ENCODE measurements around the gene SHC2. TPM values are rescaled to one million over a fixed set of nuclear protein-coding genes. Genes with fewer than 3 reads are reported as not detected.

Gene SHC2
- total and polyA plus RNA-seq, 2 donors from 2014 or later, result 10.7 to 24.4 TPM

GRCh38 chr19:465056-465816 lies 4.4 kb upstream of the SHC2 start:
- no peak overlapping the region for H3K27ac ChIP-seq (ENCODE audit: low read depth in 2 of 2, low read length in 2 of 2)
- H3K4me3 ChIP-seq (ENCODE audit: low read length in 3 of 3), result no peak overlapping the region
- H3K4me1 ChIP-seq (ENCODE audit: control insufficient read depth in 2 of 3, insufficient read depth in 2 of 3, low read depth in 1 of 3, low read length in 3 of 3), result no peaks in the 10 kb centered on the region
- TF ChIP-seq CTCF (IDR thresholded peaks at IDR 0.05; ENCODE audit: borderline replicate concordance, extremely low read depth, insufficient read depth), result no peak
- intact Hi-C loops (cut with DNase I), result no loop called here
- no peak overlapping the region for H3K9ac ChIP-seq (ENCODE audit: low read length in 3 of 3)
- no peak for DNase-seq
- H3K36me3 ChIP-seq (ENCODE audit: control insufficient read depth in 2 of 3, insufficient read depth in 3 of 3, low read length in 3 of 3), result no peaks in the 10 kb centered on the region
- no peak for FAIRE-seq
- H3K27me3 ChIP-seq (ENCODE audit: control insufficient read depth, insufficient read depth, low read length), result no peaks in the 10 kb centered on the region
- no peaks in the 10 kb centered on the region for H3K9me3 ChIP-seq (ENCODE audit: control insufficient read depth in 2 of 3, insufficient read depth in 1 of 3, low read length in 3 of 3)

DNA sequence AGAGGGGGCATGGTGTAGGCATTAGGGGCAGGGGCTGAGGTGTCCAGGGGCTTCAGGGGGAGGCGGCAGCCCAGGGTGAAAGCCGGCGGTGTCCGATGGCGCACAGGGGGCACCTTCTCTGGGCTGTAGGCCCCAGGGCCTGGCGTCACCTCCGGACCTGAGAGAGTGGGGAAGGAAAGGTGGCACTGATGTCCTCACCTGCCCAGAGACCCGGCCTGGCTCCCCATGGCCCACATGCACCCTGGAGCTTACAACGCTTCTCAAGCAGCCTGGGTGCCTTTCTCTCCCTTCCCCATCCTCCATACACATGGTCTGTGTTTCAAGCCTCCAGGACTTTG lies 3.3 kb upstream of the SHC2 start:
- H3K9ac ChIP-seq (ENCODE audit: low read length in 3 of 3), result no peak overlapping the region
- no peak overlapping the region for H3K27ac ChIP-seq (ENCODE audit: low read depth in 2 of 2, low read length in 2 of 2)
- DNase-seq (no peak), FAIRE-seq (no peak)
- intact Hi-C loops (cut with DNase I), result no loop called here
- H3K4me1 ChIP-seq (ENCODE audit: control insufficient read depth in 2 of 3, insufficient read depth in 2 of 3, low read depth in 1 of 3, low read length in 3 of 3), result peaks cover 0 to 2% (median 0%) of the 10 kb centered on the region in 3 donors
- no peaks in the 10 kb centered on the region for H3K9me3 ChIP-seq (ENCODE audit: control insufficient read depth in 2 of 3, insufficient read depth in 1 of 3, low read length in 3 of 3)
- no peak for TF ChIP-seq CTCF (IDR thresholded peaks at IDR 0.05; ENCODE audit: borderline replicate concordance, extremely low read depth, insufficient read depth)
- H3K27me3 ChIP-seq (ENCODE audit: control insufficient read depth, insufficient read depth, low read length), result no peaks in the 10 kb centered on the region
- no peaks in the 10 kb centered on the region for H3K36me3 ChIP-seq (ENCODE audit: control insufficient read depth in 2 of 3, insufficient read depth in 3 of 3, low read length in 3 of 3)
- no peak overlapping the region for H3K4me3 ChIP-seq (ENCODE audit: low read length in 3 of 3)

GRCh38 chr19:463483-464207 lies 2.8 kb upstream of the SHC2 start:
- Histone ChIP-seq H3K36me3 (ENCODE audit: control insufficient read depth in 2 of 3, insufficient read depth in 3 of 3, low read length in 3 of 3) (no peaks in the 10 kb centered on the region), H3K27me3 (ENCODE audit: control insufficient read depth, insufficient read depth, low read length) (no peaks in the 10 kb centered on the region), H3K9me3 (ENCODE audit: control insufficient read depth in 2 of 3, insufficient read depth in 1 of 3, low read length in 3 of 3) (no peaks in the 10 kb centered on the region), H3K27ac (ENCODE audit: low read depth in 2 of 2, low read length in 2 of 2) (no peak overlapping the region), H3K4me1 (ENCODE audit: control insufficient read depth in 2 of 3, insufficient read depth in 2 of 3, low read depth in 1 of 3, low read length in 3 of 3) (peaks cover 0 to 2% (median 0%) of the 10 kb centered on the region in 3 donors), H3K9ac (ENCODE audit: low read length in 3 of 3) (no peak overlapping the region), H3K4me3 (ENCODE audit: low read length in 3 of 3) (no peak overlapping the region)
- no peak for DNase-seq
- FAIRE-seq, result no peak
- intact Hi-C loops (cut with DNase I), result no loop called here
- TF ChIP-seq CTCF (IDR thresholded peaks at IDR 0.05; ENCODE audit: borderline replicate concordance, extremely low read depth, insufficient read depth), result no peak

Data from kidney (tissue), 14 donors.